Panc1 (cell line): Measurements from ENCODE around the gene SLC4A4. TPM values are rescaled to one million over a fixed set of nuclear protein-coding genes. Genes with fewer than 3 reads are reported as not detected.

ENCODE experiments used
- ATAC-seq: fragments of 200-7000 bp; cut with Tn5 transposase; 2 replicates; pipeline ENCODE4 v1.9.1; 2020; ENCODE audit warnings: mild to moderate bottlenecking, moderate library complexity
- BruUV-seq: library from RNA; stranded (reverse); fragments of 400-500 nt; replicated peaks from 2 replicates; lab custom pipeline; 2021; lab: Mats Ljungman, UMichigan
- CTCF ChIA-PET: fragments of 300-600 bp; sonication (Branson Sonifier 250); formaldehyde crosslinking; loops from one replicate; lab custom pipeline; 2022; ENCODE audit warnings: antibody characterized with exemption; lab: Charles Lee
- POLR2A ChIA-PET: fragments of 300-600 bp; sonication (Branson Sonifier 250); formaldehyde crosslinking; loops from one replicate; lab custom pipeline; 2022; ENCODE audit warnings: antibody characterized with exemption; lab: Charles Lee
- DNase-seq: peaks from one replicate; pipeline ENCODE4 v3.0.0-alpha.2; 2010; ENCODE audit warnings: low read depth, low spot score
- H3K27ac ChIP-seq: 2 replicates; pipeline ENCODE4 v1.5.1; 2011; ENCODE audit warnings: mild to moderate bottlenecking, low read length, inconsistent platforms
- H3K27me3 ChIP-seq: fragments of 200-500 bp; sonication (Bioruptor generic); 2 replicates; pipeline ENCODE4 v1.6.0; 2014; ENCODE audit warnings: low read length, inconsistent platforms; ENCODE audit not compliant: control insufficient read depth, insufficient read depth
- H3K36me3 ChIP-seq: fragments of 200-500 bp; sonication (Bioruptor generic); 2 replicates; pipeline ENCODE4 v1.5.1; 2014; ENCODE audit warnings: inconsistent platforms, mild to moderate bottlenecking, low read length, moderate library complexity; ENCODE audit not compliant: control insufficient read depth, insufficient read depth
- H3K4me1 ChIP-seq: 2 replicates; pipeline ENCODE4 v1.5.1; 2011; ENCODE audit warnings: inconsistent platforms, mild to moderate bottlenecking, low read length, moderate library complexity; ENCODE audit not compliant: control insufficient read depth, insufficient read depth
- H3K4me3 ChIP-seq, 2 experiments: 2 replicates each; pipeline ENCODE4 v1.5.1; 2011 to 2012; ENCODE audit warnings: low read depth in 2 of 2, low read length in 2 of 2, mild to moderate bottlenecking in 2 of 2, inconsistent platforms in 1 of 2, moderate library complexity in 1 of 2
- H3K9me3 ChIP-seq: fragments of 200-500 bp; sonication (Bioruptor generic); 2 replicates; pipeline ENCODE4 v1.5.1; 2014; ENCODE audit warnings: low read depth, mild to moderate bottlenecking, inconsistent platforms, low read length, moderate library complexity; ENCODE audit not compliant: control insufficient read depth, insufficient read depth
- CTCF ChIP-seq: fragments of 450-650 bp; IDR thresholded peaks from 2 replicates; pipeline ENCODE4 v1.5.1; 2017; ENCODE audit warnings: mild to moderate bottlenecking
- POLR2AphosphoS5 ChIP-seq: IDR thresholded peaks from 2 replicates; pipeline ENCODE4 v1.6.1; 2012; ENCODE audit warnings: mild to moderate bottlenecking, low read depth, low read length, moderate library complexity
- REST ChIP-seq, 2 experiments: IDR thresholded peaks; 2 replicates each; pipeline ENCODE4 v1.6.1; 2011 to 2012; ENCODE audit warnings: low read depth in 2 of 2, control low read depth in 1 of 2, low read length in 1 of 2, mild to moderate bottlenecking in 1 of 2, moderate library complexity in 1 of 2; ENCODE audit not compliant: insufficient read depth in 1 of 2
- SIN3A ChIP-seq: IDR thresholded peaks from 2 replicates; pipeline ENCODE4 v1.6.1; 2012; ENCODE audit warnings: low read depth, mild to moderate bottlenecking, low read length, moderate library complexity, borderline replicate concordance; ENCODE audit not compliant: insufficient read depth
- TCF7L2 ChIP-seq: IDR thresholded peaks from 2 replicates; pipeline ENCODE4 v1.6.1; 2011; ENCODE audit warnings: mild to moderate bottlenecking, low read depth, low read length, inconsistent platforms
- in situ Hi-C: cut with HindIII; loops from 2 replicates; pipeline ENCODE4 v1.10.0; 2016; ENCODE audit warnings: low sequenced_read_pairs, low pct_unique_long_range_greater_than_20kb
- intact Hi-C: fragments of 100-400 bp; cut with micrococcal nuclease; formaldehyde crosslinking; loops from one replicate; pipeline ENCODE4 v1.10.0; 2022; ENCODE audit not compliant: unreplicated experiment
- total RNA-seq: library from RNA; stranded (reverse); gene quantifications from one replicate; pipeline ENCODE4 v1.2.1, GENCODE V29; 2021; ENCODE audit not compliant: unreplicated experiment

Gene SLC4A4
- total RNA-seq, 1 experiment from 2014 or later, result 0.26 TPM

GRCh38 chr4:71495454-71495853 lies 156.6 kb downstream of the SLC4A4 start:
- no peak overlapping the region for H3K27ac ChIP-seq
- BruUV-seq, result no TSS peak
- H3K4me1 ChIP-seq, result no peaks in the 10 kb centered on the region
- no peaks in the 10 kb centered on the region for H3K36me3 ChIP-seq
- ChIA-PET CTCF (no interaction called here), POLR2A (no interaction called here)
- intact Hi-C loops, result no loop called here
- H3K27me3 ChIP-seq, result no peaks in the 10 kb centered on the region
- ATAC-seq (no peak), DNase-seq (no peak)
- no peak overlapping the region for H3K4me3 ChIP-seq
- TF ChIP-seq CTCF, result no peak
- no peak for TF ChIP-seq TCF7L2
- TF ChIP-seq SIN3A, result no peak
- no peak for TF ChIP-seq POLR2AphosphoS5
- no peak for TF ChIP-seq REST (IDR thresholded peaks at IDR 0.05; ENCODE audit: insufficient read depth in 1 of 2, low read depth in 2 of 2, low read length in 1 of 2)
- H3K9me3 ChIP-seq, result no peaks in the 10 kb centered on the region
- in situ Hi-C loops, result no loop called here

- POLR2A ChIA-PET, result no interaction called here
- ATAC-seq, result no peak
- Histone ChIP-seq H3K9me3 (no peaks in the 10 kb centered on the region), H3K27ac (no peak overlapping the region), H3K4me3 (no peak overlapping the region), H3K4me1 (no peaks in the 10 kb centered on the region), H3K36me3 (no peaks in the 10 kb centered on the region), H3K27me3 (no peaks in the 10 kb centered on the region)
- CTCF ChIA-PET, result no interaction called here
- in situ Hi-C loops (no loop called here), intact Hi-C loops (no loop called here)
- no TSS peak for BruUV-seq
- DNase-seq, result no peak
- TF ChIP-seq REST (IDR thresholded peaks at IDR 0.05; ENCODE audit: insufficient read depth in 1 of 2, low read depth in 2 of 2, low read length in 1 of 2) (no peak), POLR2AphosphoS5 (no peak), CTCF (no peak), SIN3A (no peak), TCF7L2 (no peak)
These were observed 158.3 kb downstream of the SLC4A4 start for GRCh38 chr4:71497078-71497477.
